HepG2 (cell line): ENCODE measurements around the gene ANTXR1. TPM values are rescaled to one million over a fixed set of nuclear protein-coding genes. Genes with fewer than 3 reads are reported as not detected.

Experiments
- ATAC-seq: fragments of 200-7000 bp; cut with Tn5 transposase; 3 replicates; pipeline ENCODE4 v1.9.1; 2020; ENCODE audit warnings: mild to moderate bottlenecking, moderate library complexity
- BruUV-seq: library from RNA; stranded (reverse); fragments of 400-500 nt; replicated peaks from 2 replicates; lab custom pipeline; 2021; lab: Mats Ljungman, UMichigan
- CTCF ChIA-PET: fragments of 300-600 bp; formaldehyde crosslinking; extraction: SDS; loops from one replicate; lab custom pipeline; 2021; ENCODE audit warnings: low total read pairs, inconsistent platforms, low intra/inter-chr PET ratio; lab: Yijun Ruan, JAX
- POLR2A ChIA-PET: fragments of 350-600 bp; sonication (Branson Sonifier 250); formaldehyde crosslinking; loops from one replicate; lab custom pipeline; 2020; ENCODE audit warnings: antibody characterized with exemption, inconsistent platforms; lab: Yijun Ruan, JAX
- DNase-seq: peaks from one replicate; pipeline ENCODE4 v3.0.0-alpha.2; 2015; ENCODE audit warnings: low spot score
- FAIRE-seq: peaks from 3 replicates; lab custom pipeline; 2011; peaks lifted over from hg19 to GRCh38; lab: Jason Lieb, UNC
- H2AFZ ChIP-seq: one replicate; pipeline ENCODE4 v1.6.1; 2011; ENCODE audit warnings: low read length, inconsistent platforms
- H3K27ac ChIP-seq: fragments of 300-600 bp; 3 replicates; pipeline ENCODE4 v1.8.0; 2011; ENCODE audit warnings: mixed run types, mild to moderate bottlenecking, mixed read lengths, low read length, inconsistent platforms; ENCODE audit not compliant: insufficient read depth; ENCODE audit errors: extremely low read length
- H3K27me3 ChIP-seq, 2 experiments: fragments of 200-600 bp in 1 of 2; 2 replicates in 1 of 2; 3 replicates in 1 of 2; pipeline versions ENCODE4 v1.6.0 to v1.8.0; 2011; ENCODE audit warnings: low read length in 2 of 2, mild to moderate bottlenecking in 2 of 2, moderate library complexity in 2 of 2, inconsistent platforms in 1 of 2; ENCODE audit not compliant: insufficient read depth in 2 of 2, control insufficient read depth in 1 of 2
- H3K36me3 ChIP-seq, 2 experiments: fragments of 200-600 bp in 1 of 2; replicated peaks in 1 of 2; 2 replicates in 1 of 2; 3 replicates in 1 of 2; pipeline versions ENCODE4 v1.5.1 to v1.8.0; 2011; ENCODE audit warnings: low read length in 2 of 2, inconsistent platforms in 1 of 2; ENCODE audit not compliant: insufficient read depth in 2 of 2, control insufficient read depth in 1 of 2
- H3K4me1 ChIP-seq: 2 replicates; pipeline ENCODE4 v1.5.1; 2012; ENCODE audit warnings: low read length, inconsistent platforms; ENCODE audit not compliant: insufficient read depth
- H3K4me2 ChIP-seq: 2 replicates; pipeline ENCODE4 v1.6.0; 2011; ENCODE audit warnings: low read depth, low read length, inconsistent platforms
- H3K4me3 ChIP-seq, 3 experiments: fragments of 200-600 bp in 1 of 3; sonication (generic), shearing (Covaris generic) in 1 of 3; replicated peaks in 1 of 3; 2 replicates each; pipeline ENCODE4 v1.5.1; 2011 to 2016; ENCODE audit warnings: low read length in 3 of 3, inconsistent platforms in 2 of 3, low read depth in 2 of 3, mild to moderate bottlenecking in 2 of 3, control low read depth in 1 of 3, mixed read lengths in 1 of 3; ENCODE audit not compliant: insufficient read depth in 1 of 3
- H3K79me2 ChIP-seq: one replicate; pipeline ENCODE4 v1.6.1; 2011; ENCODE audit warnings: low read length, inconsistent platforms; ENCODE audit not compliant: insufficient read depth
- H3K9ac ChIP-seq: 2 replicates; pipeline ENCODE4 v1.6.0; 2011; ENCODE audit warnings: mild to moderate bottlenecking, low read depth, low read length, inconsistent platforms; ENCODE audit not compliant: insufficient read depth
- H3K9me3 ChIP-seq: 2 replicates; pipeline ENCODE4 v1.5.1; 2012; ENCODE audit warnings: mild to moderate bottlenecking, low read length
- H4K20me1 ChIP-seq: 2 replicates; pipeline ENCODE4 v1.6.0; 2011; ENCODE audit warnings: inconsistent platforms, mild to moderate bottlenecking, low read length, moderate library complexity; ENCODE audit not compliant: insufficient read depth
- BCL6 ChIP-seq: IDR thresholded peaks from 2 replicates; pipeline ENCODE4 v1.6.1; 2016; ENCODE audit warnings: missing genetic modification reagents, missing compliant biosample characterization
- DNMT3B ChIP-seq: conservative IDR thresholded peaks from 2 replicates; pipeline ENCODE4 v1.6.1; 2016; ENCODE audit warnings: missing biosample characterization, control low read depth
- HMGA1 ChIP-seq: sonication (generic); formaldehyde crosslinking; conservative IDR thresholded peaks from 2 replicates; pipeline ENCODE4 v1.4.0; 2020; ENCODE audit warnings: missing genetic modification reagents
- NR2F2 ChIP-seq: IDR thresholded peaks from 2 replicates; pipeline ENCODE4 v1.6.1; 2012; ENCODE audit warnings: low read depth, inconsistent platforms, borderline replicate concordance
- PAF1 ChIP-seq: IDR thresholded peaks from 2 replicates; pipeline ENCODE4 v1.6.1; 2016; ENCODE audit warnings: missing genetic modification reagents, missing compliant biosample characterization
- REPIN1 ChIP-seq: sonication (generic); formaldehyde crosslinking; IDR thresholded peaks from 2 replicates; pipeline ENCODE4 v1.8.0; 2022; ENCODE audit warnings: missing genetic modification reagents, low read depth, mild to moderate bottlenecking, borderline replicate concordance
- RFX5 ChIP-seq: IDR thresholded peaks from 2 replicates; pipeline ENCODE4 v1.6.1; 2011; ENCODE audit warnings: low read depth, low read length, improper control_type of control experiment
- RNF2 ChIP-seq: fragments of 450-650 bp; conservative IDR thresholded peaks from 2 replicates; pipeline ENCODE4 v1.6.1; 2016; ENCODE audit warnings: low read depth
- SAFB2 ChIP-seq: sonication (generic); formaldehyde crosslinking; IDR thresholded peaks from 2 replicates; pipeline ENCODE4 v1.5.1; 2020; ENCODE audit warnings: missing genetic modification reagents, low read depth, mild to moderate bottlenecking, borderline replicate concordance
- ZBTB38 ChIP-seq: sonication (generic); formaldehyde crosslinking; IDR thresholded peaks from 2 replicates; pipeline ENCODE4 v1.5.1; 2020; ENCODE audit warnings: mild to moderate bottlenecking, missing genetic modification reagents
- ZBTB42 ChIP-seq: sonication (generic); formaldehyde crosslinking; IDR thresholded peaks from 2 replicates; pipeline ENCODE4 v1.5.0; 2020; ENCODE audit warnings: mild to moderate bottlenecking, missing genetic modification reagents
- ZNF331 ChIP-seq: sonication (generic); formaldehyde crosslinking; IDR thresholded peaks from 2 replicates; pipeline ENCODE4 v1.4.0; 2020; ENCODE audit warnings: missing genetic modification reagents
- ZNF501 ChIP-seq: sonication (generic); formaldehyde crosslinking; IDR thresholded peaks from 2 replicates; pipeline ENCODE4 v1.5.1; 2020; ENCODE audit warnings: mild to moderate bottlenecking, moderate library complexity, missing genetic modification reagents
- ZNF768 ChIP-seq: sonication (generic); formaldehyde crosslinking; IDR thresholded peaks from 2 replicates; pipeline ENCODE4 v1.4.0; 2020; ENCODE audit warnings: missing genetic modification reagents
- ZNF773 ChIP-seq: sonication (generic); formaldehyde crosslinking; IDR thresholded peaks from 2 replicates; pipeline ENCODE4 v1.4.0; 2020; ENCODE audit warnings: missing genetic modification reagents, borderline replicate concordance
- WGBS: methylation state at CpG from one replicate; pipeline ENCODE4 v1.1.6; 2017; ENCODE audit warnings: low lambda C conversion rate; 5-methylcytosine and 5-hydroxymethylcytosine counted together
- in situ Hi-C: cut with HindIII; loops from 2 replicates; pipeline ENCODE4 v1.10.0; 2017; ENCODE audit warnings: low pct_unique_long_range_greater_than_20kb; ENCODE audit not compliant: extremely low pct_ligation_motif_present
- intact Hi-C: fragments of 100-400 bp; cut with micrococcal nuclease; formaldehyde crosslinking; loops from one replicate; pipeline ENCODE4 v1.10.0; 2022; ENCODE audit not compliant: unreplicated experiment
- polyA plus RNA-seq, 8 experiments: library from polyadenylated mRNA; depleted of rRNA in 3 of 8; stranded (reverse) in 7 of 8; unstranded in 1 of 8; fragments of >200 nt; fragmentation: Illumina TruSeq in 4 of 8; extraction: Trizol in 4 of 8; gene quantifications; 2 replicates each; pipeline versions ENCODE4 v1.2.1 to v1.2.3, GENCODE V29; 2011 to 2016; ENCODE audit warnings: low read depth in 4 of 8, missing spikeins in 1 of 8, mixed read lengths in 1 of 8; ENCODE audit not compliant: insufficient read depth in 1 of 8
- total RNA-seq, 5 experiments: library from RNA; depleted of rRNA; stranded (reverse); fragments of >200 nt; fragmentation: Illumina TruSeq; extraction: Trizol; gene quantifications; 2 replicates each; pipeline ENCODE4 v1.2.3, GENCODE V29; 2016; ENCODE audit warnings: low read depth in 1 of 5
- TF ChIP-seq, protein P1 (sequence below): sonication (generic); formaldehyde crosslinking; conservative IDR thresholded peaks from 2 replicates; pipeline ENCODE4 v1.4.0; 2020; ENCODE audit warnings: missing genetic modification reagents
- TF ChIP-seq, protein P2 (sequence below): fragments of 450-650 bp; IDR thresholded peaks from 2 replicates; pipeline ENCODE4 v1.6.1; 2016
- TF ChIP-seq, protein P3 (sequence below): sonication (generic); formaldehyde crosslinking; IDR thresholded peaks from 2 replicates; pipeline ENCODE4 v1.5.1; 2020; ENCODE audit warnings: missing genetic modification reagents, mild to moderate bottlenecking, borderline replicate concordance

The ANTXR1 gene
- total and polyA plus RNA-seq, 2 of the 13 experiments (the other 11 are each of a cell fraction or from before 2014, with no cell fraction given): 4.5 to 12.7 TPM

DNA sequence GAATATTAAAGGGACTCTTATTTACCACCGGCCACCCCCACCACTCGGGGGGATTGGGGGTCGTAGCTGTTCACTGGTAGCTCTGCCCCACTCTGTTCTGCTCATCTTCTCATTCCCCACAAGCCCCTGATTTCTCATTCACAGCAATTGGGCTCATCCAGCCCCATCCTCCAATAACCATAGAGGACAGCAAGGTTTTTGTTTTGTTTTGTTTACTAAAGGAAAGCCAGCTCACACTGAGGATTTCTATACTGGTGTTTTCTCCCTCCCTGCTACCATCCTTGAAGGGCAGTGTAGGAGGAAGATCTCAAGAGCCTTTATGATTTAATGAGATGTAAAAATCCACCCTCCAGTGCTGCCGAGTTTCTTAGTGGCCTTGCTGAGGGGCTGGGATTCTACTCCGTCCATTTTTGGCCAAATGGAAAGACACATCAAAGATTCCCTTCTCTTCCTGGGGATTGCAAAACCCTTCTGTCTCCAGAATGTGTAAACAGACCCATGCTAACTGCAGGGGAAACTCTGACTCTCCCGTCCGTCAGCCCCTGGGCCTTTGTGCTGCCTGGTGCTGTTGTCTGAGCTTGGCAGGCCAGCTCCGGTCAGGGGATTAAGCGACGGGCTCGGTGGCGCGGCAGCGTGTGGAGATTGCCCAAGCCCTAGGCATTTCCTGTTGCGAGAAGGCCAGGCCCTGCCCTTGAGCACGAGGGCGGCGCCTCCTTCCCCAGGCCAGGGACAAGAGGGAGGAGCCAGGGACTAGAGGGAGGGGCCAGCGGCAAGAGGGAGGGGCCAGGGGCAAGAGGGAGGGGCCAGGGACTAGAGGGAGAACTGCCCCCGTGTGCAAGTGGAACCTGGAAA, 165.0 kb downstream of the ANTXR1 start:
- intact Hi-C loops: loop anchor here (1.0 to 10.0 kb wide), 4 partner anchors 38 to 207 kb away; partner anchors contain the start of gene GFPT1
- H4K20me1 ChIP-seq: no peaks in the 10 kb centered on the region
- in situ Hi-C loops: no loop called here
- WGBS: 7% methylated on average over 20 of the region's 20 CpGs
- TSS peak; percentile 99 for BruUV-seq
- peak overlapping the region; percentile 74 for H3K9ac ChIP-seq
- peaks cover 68% of the 10 kb centered on the region for H3K4me1 ChIP-seq
- peaks cover 2 to 7% of the 10 kb centered on the region in 2 experiments; a peak in 2 of 5 replicates for H3K36me3 ChIP-seq
- peak overlapping the region; percentile 69 for H3K4me2 ChIP-seq
- CTCF ChIA-PET: no interaction called here
- ATAC-seq: peak; percentile 97
- peak; percentile 97 for FAIRE-seq
- no peaks in the 10 kb centered on the region for H3K27me3 ChIP-seq
- peak overlapping the region; percentile 94 for H3K27ac ChIP-seq
- peak; percentile 99 for DNase-seq
- POLR2A ChIA-PET: interaction anchor here (0.5 to 3.9 kb wide), 23 partner anchors 9 to 1116 kb away, joined by 3 to 46 read pairs (median 6); partner anchors contain the start of genes NFU1 and SNRPG
- H2AFZ ChIP-seq: no peak overlapping the region
- H3K79me2 ChIP-seq: no peaks in the 10 kb centered on the region
- H3K9me3 ChIP-seq: no peaks in the 10 kb centered on the region
- H3K4me3 ChIP-seq: peak overlapping the region; percentile 2 to 36 (median 4); a peak in 4 of 6 replicates
- TF ChIP-seq DNMT3B (CRISPR knock-in tag) (peak; percentile 86; the same call in 1 of the 2 replicates), RNF2 (peak; percentile 81), REPIN1 (peak; percentile 100), ZNF773 (CRISPR knock-in tag) (no peak), SAFB2 (peak; percentile 98; the same call in 1 of the 2 replicates), ZBTB38 (CRISPR knock-in tag) (peak; percentile 99), PAF1 (CRISPR knock-in tag) (no peak), ZNF768 (CRISPR knock-in tag) (peak; percentile 96), ZBTB42 (CRISPR knock-in tag) (0 out of 2 replicates have a peak, but pooled peaks have one; percentile 69), HMGA1 (CRISPR knock-in tag) (no peak), ZNF501 (CRISPR knock-in tag) (peak; percentile 98), RFX5 (no peak), NR2F2 (peak; percentile 39; the same call in 1 of the 2 replicates), ZNF331 (CRISPR knock-in tag) (peak; percentile 99), BCL6 (peak; percentile 94)
- TF ChIP-seq, protein P1, sequence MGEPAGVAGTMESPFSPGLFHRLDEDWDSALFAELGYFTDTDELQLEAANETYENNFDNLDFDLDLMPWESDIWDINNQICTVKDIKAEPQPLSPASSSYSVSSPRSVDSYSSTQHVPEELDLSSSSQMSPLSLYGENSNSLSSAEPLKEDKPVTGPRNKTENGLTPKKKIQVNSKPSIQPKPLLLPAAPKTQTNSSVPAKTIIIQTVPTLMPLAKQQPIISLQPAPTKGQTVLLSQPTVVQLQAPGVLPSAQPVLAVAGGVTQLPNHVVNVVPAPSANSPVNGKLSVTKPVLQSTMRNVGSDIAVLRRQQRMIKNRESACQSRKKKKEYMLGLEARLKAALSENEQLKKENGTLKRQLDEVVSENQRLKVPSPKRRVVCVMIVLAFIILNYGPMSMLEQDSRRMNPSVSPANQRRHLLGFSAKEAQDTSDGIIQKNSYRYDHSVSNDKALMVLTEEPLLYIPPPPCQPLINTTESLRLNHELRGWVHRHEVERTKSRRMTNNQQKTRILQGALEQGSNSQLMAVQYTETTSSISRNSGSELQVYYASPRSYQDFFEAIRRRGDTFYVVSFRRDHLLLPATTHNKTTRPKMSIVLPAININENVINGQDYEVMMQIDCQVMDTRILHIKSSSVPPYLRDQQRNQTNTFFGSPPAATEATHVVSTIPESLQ (CRISPR knock-in tag): no peak
- TF ChIP-seq, protein P2, sequence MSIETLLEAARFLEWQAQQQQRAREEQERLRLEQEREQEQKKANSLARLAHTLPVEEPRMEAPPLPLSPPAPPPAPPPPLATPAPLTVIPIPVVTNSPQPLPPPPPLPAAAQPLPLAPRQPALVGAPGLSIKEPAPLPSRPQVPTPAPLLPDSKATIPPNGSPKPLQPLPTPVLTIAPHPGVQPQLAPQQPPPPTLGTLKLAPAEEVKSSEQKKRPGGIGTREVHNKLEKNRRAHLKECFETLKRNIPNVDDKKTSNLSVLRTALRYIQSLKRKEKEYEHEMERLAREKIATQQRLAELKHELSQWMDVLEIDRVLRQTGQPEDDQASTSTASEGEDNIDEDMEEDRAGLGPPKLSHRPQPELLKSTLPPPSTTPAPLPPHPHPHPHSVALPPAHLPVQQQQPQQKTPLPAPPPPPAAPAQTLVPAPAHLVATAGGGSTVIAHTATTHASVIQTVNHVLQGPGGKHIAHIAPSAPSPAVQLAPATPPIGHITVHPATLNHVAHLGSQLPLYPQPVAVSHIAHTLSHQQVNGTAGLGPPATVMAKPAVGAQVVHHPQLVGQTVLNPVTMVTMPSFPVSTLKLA: peak; percentile 82
- TF ChIP-seq, protein P3, sequence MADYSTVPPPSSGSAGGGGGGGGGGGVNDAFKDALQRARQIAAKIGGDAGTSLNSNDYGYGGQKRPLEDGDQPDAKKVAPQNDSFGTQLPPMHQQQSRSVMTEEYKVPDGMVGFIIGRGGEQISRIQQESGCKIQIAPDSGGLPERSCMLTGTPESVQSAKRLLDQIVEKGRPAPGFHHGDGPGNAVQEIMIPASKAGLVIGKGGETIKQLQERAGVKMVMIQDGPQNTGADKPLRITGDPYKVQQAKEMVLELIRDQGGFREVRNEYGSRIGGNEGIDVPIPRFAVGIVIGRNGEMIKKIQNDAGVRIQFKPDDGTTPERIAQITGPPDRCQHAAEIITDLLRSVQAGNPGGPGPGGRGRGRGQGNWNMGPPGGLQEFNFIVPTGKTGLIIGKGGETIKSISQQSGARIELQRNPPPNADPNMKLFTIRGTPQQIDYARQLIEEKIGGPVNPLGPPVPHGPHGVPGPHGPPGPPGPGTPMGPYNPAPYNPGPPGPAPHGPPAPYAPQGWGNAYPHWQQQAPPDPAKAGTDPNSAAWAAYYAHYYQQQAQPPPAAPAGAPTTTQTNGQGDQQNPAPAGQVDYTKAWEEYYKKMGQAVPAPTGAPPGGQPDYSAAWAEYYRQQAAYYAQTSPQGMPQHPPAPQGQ (CRISPR knock-in tag): peak; percentile 100; the same call in 1 of the 2 replicates
